ENCODE data around the gene CELSR1.

The CELSR1 gene

GRCh38 chr22:46571642-46572250, 34.3 kb upstream of the CELSR1 start:
- H3K4me1 Mint-ChIP-seq (ENCODE audit: low read depth): peaks cover 15% of the 10 kb centered on the region
- H3K27me3 Mint-ChIP-seq (ENCODE audit: low read depth): no peaks in the 10 kb centered on the region
- DNase-seq (ENCODE audit: low spot score): no peak
- no peak overlapping the region for H3K4me3 Mint-ChIP-seq
- no peak overlapping the region for H3K27ac Mint-ChIP-seq
- peaks cover 26% of the 10 kb centered on the region for H3K9me3 Mint-ChIP-seq
- peaks cover 2% of the 10 kb centered on the region for H3K36me3 Mint-ChIP-seq (ENCODE audit: low read depth)

- Mint-ChIP-seq H3K27ac (no peak overlapping the region), H3K4me3 (no peak overlapping the region), H3K36me3 (ENCODE audit: low read depth) (peaks cover 2% of the 10 kb centered on the region), H3K4me1 (ENCODE audit: low read depth) (peaks cover 2% of the 10 kb centered on the region), H3K9me3 (peaks cover 26% of the 10 kb centered on the region), H3K27me3 (ENCODE audit: low read depth) (no peaks in the 10 kb centered on the region)
- no peak for DNase-seq (ENCODE audit: low spot score)
Observed at GRCh38 chr22:46569848-46570695, 32.7 kb upstream of the CELSR1 start.

GRCh38 chr22:46569055-46569847, 31.8 kb upstream of the CELSR1 start:
- no peak for DNase-seq (ENCODE audit: low spot score)
- Mint-ChIP-seq H3K36me3 (ENCODE audit: low read depth) (peaks cover 2% of the 10 kb centered on the region), H3K27me3 (ENCODE audit: low read depth) (no peaks in the 10 kb centered on the region), H3K4me3 (no peak overlapping the region), H3K4me1 (ENCODE audit: low read depth) (no peaks in the 10 kb centered on the region), H3K27ac (no peak overlapping the region), H3K9me3 (peaks cover 26% of the 10 kb centered on the region)

- H3K4me1 Mint-ChIP-seq (ENCODE audit: low read depth): peaks cover 6% of the 10 kb centered on the region
- peak overlapping the region; percentile 7 for H3K27ac Mint-ChIP-seq
- H3K4me3 Mint-ChIP-seq: no peak overlapping the region
- DNase-seq (ENCODE audit: low spot score): no peak
- H3K27me3 Mint-ChIP-seq (ENCODE audit: low read depth): no peaks in the 10 kb centered on the region
- H3K9me3 Mint-ChIP-seq: peaks cover 26% of the 10 kb centered on the region
- peaks cover 2% of the 10 kb centered on the region for H3K36me3 Mint-ChIP-seq (ENCODE audit: low read depth)
Observed at GRCh38 chr22:46568102-46568809, 30.8 kb upstream of the CELSR1 start.

- H3K4me1 Mint-ChIP-seq (ENCODE audit: low read depth): peaks cover 6% of the 10 kb centered on the region
- peaks cover 26% of the 10 kb centered on the region for H3K9me3 Mint-ChIP-seq
- no peaks in the 10 kb centered on the region for H3K27me3 Mint-ChIP-seq (ENCODE audit: low read depth)
- H3K36me3 Mint-ChIP-seq (ENCODE audit: low read depth): peaks cover 2% of the 10 kb centered on the region
- DNase-seq (ENCODE audit: low spot score): no peak
- no peak overlapping the region for H3K4me3 Mint-ChIP-seq
- no peak overlapping the region for H3K27ac Mint-ChIP-seq
Observed at GRCh38 chr22:46567471-46567870, 30.1 kb upstream of the CELSR1 start.

GRCh38 chr22:46564084-46564714, 26.8 kb upstream of the CELSR1 start:
- Mint-ChIP-seq H3K36me3 (ENCODE audit: low read depth) (no peaks in the 10 kb centered on the region), H3K9me3 (peaks cover 12% of the 10 kb centered on the region), H3K27ac (no peak overlapping the region), H3K27me3 (ENCODE audit: low read depth) (no peaks in the 10 kb centered on the region), H3K4me3 (no peak overlapping the region), H3K4me1 (ENCODE audit: low read depth) (peaks cover 8% of the 10 kb centered on the region)
- no peak for DNase-seq (ENCODE audit: low spot score)

- Mint-ChIP-seq H3K4me1 (ENCODE audit: low read depth) (peaks cover 8% of the 10 kb centered on the region), H3K9me3 (peaks cover 12% of the 10 kb centered on the region), H3K36me3 (ENCODE audit: low read depth) (no peaks in the 10 kb centered on the region), H3K27me3 (ENCODE audit: low read depth) (no peaks in the 10 kb centered on the region), H3K4me3 (peak overlapping the region; percentile 12), H3K27ac (peak overlapping the region; percentile 68)
- peak; percentile 65 for DNase-seq (ENCODE audit: low spot score)
Observed at GRCh38 chr22:46563381-46564083, 26.1 kb upstream of the CELSR1 start.

- peaks cover 4% of the 10 kb centered on the region for H3K9me3 Mint-ChIP-seq
- DNase-seq (ENCODE audit: low spot score): peak; percentile 23
- no peak overlapping the region for H3K27ac Mint-ChIP-seq
- H3K27me3 Mint-ChIP-seq (ENCODE audit: low read depth): no peaks in the 10 kb centered on the region
- H3K36me3 Mint-ChIP-seq (ENCODE audit: low read depth): no peaks in the 10 kb centered on the region
- H3K4me1 Mint-ChIP-seq (ENCODE audit: low read depth): peaks cover 8% of the 10 kb centered on the region
- no peak overlapping the region for H3K4me3 Mint-ChIP-seq
Observed at GRCh38 chr22:46561435-46561905, 24.1 kb upstream of the CELSR1 start.

- no peaks in the 10 kb centered on the region for H3K36me3 Mint-ChIP-seq (ENCODE audit: low read depth)
- H3K4me1 Mint-ChIP-seq (ENCODE audit: low read depth): peaks cover 8% of the 10 kb centered on the region
- no peak overlapping the region for H3K4me3 Mint-ChIP-seq
- H3K27ac Mint-ChIP-seq: no peak overlapping the region
- no peak for DNase-seq (ENCODE audit: low spot score)
- no peaks in the 10 kb centered on the region for H3K27me3 Mint-ChIP-seq (ENCODE audit: low read depth)
- peaks cover 4% of the 10 kb centered on the region for H3K9me3 Mint-ChIP-seq
Observed at GRCh38 chr22:46560696-46561295, 23.4 kb upstream of the CELSR1 start.

- H3K27ac Mint-ChIP-seq: no peak overlapping the region
- H3K36me3 Mint-ChIP-seq (ENCODE audit: low read depth): no peaks in the 10 kb centered on the region
- H3K4me3 Mint-ChIP-seq: no peak overlapping the region
- DNase-seq (ENCODE audit: low spot score): no peak
- H3K4me1 Mint-ChIP-seq (ENCODE audit: low read depth): peaks cover 2% of the 10 kb centered on the region
- H3K9me3 Mint-ChIP-seq: peaks cover 7% of the 10 kb centered on the region
- no peaks in the 10 kb centered on the region for H3K27me3 Mint-ChIP-seq (ENCODE audit: low read depth)
Observed at GRCh38 chr22:46557736-46558480, 20.5 kb upstream of the CELSR1 start.

- Mint-ChIP-seq H3K9me3 (peaks cover 10% of the 10 kb centered on the region), H3K27ac (no peak overlapping the region), H3K36me3 (ENCODE audit: low read depth) (no peaks in the 10 kb centered on the region), H3K4me1 (ENCODE audit: low read depth) (peaks cover 2% of the 10 kb centered on the region), H3K27me3 (ENCODE audit: low read depth) (no peaks in the 10 kb centered on the region), H3K4me3 (no peak overlapping the region)
- no peak for DNase-seq (ENCODE audit: low spot score)
Observed at GRCh38 chr22:46556775-46557174, 19.4 kb upstream of the CELSR1 start.

- Mint-ChIP-seq H3K4me3 (no peak overlapping the region), H3K27ac (no peak overlapping the region), H3K27me3 (ENCODE audit: low read depth) (peaks cover 2% of the 10 kb centered on the region)
Observed at GRCh38 chr22:46553189-46553588, 15.8 kb upstream of the CELSR1 start.

More at GRCh38 chr22:46553189-46553588, 15.8 kb upstream of the CELSR1 start:
- H3K36me3 Mint-ChIP-seq (ENCODE audit: low read depth): no peaks in the 10 kb centered on the region
- H3K9me3 Mint-ChIP-seq: peaks cover 10% of the 10 kb centered on the region
- no peaks in the 10 kb centered on the region for H3K4me1 Mint-ChIP-seq (ENCODE audit: low read depth)
- DNase-seq (ENCODE audit: low spot score): no peak

Measured in T-helper 2 cell treated with Interferon-gamma antibody and Interleukin-4, amounts not matched to agents 5 μg/mL and 100 μg/mL, for 36 hours (primary cell).